ENCODE results near the gene SPI1. TPM values are rescaled to one million over a fixed set of nuclear protein-coding genes. Genes with fewer than 3 reads are reported as not detected.
A peak's percentile ranks its signal among the peaks of the same experiment; 100 is the strongest.

Gene SPI1
- total RNA-seq, 1 experiment from 2014 or later: 0.31 TPM

GRCh38 chr11:47366020-47366490 lies 12.3 kb downstream of the SPI1 start:
- ChIA-PET POLR2A (no interaction called here), CTCF (no interaction called here)
- no peak for DNase-seq (ENCODE audit: low read depth, low spot score)
- Histone ChIP-seq H3K4me3 (ENCODE audit: low read depth in 2 of 2, low read length in 2 of 2) (no peak overlapping the region), H3K27me3 (ENCODE audit: control insufficient read depth, insufficient read depth, low read length) (no peaks in the 10 kb centered on the region), H3K9me3 (ENCODE audit: control insufficient read depth, insufficient read depth, low read depth, low read length) (no peaks in the 10 kb centered on the region), H3K4me1 (ENCODE audit: control insufficient read depth, insufficient read depth, low read length) (no peaks in the 10 kb centered on the region), H3K36me3 (ENCODE audit: control insufficient read depth, insufficient read depth, low read length) (no peaks in the 10 kb centered on the region), H3K27ac (ENCODE audit: low read length) (no peak overlapping the region)
- intact Hi-C loops (cut with micrococcal nuclease; ENCODE audit: unreplicated experiment) (no loop called here), in situ Hi-C loops (cut with HindIII; ENCODE audit: low pct_unique_long_range_greater_than_20kb, low sequenced_read_pairs) (no loop called here)
- no peak for TF ChIP-seq SIN3A (IDR thresholded peaks at IDR 0.05; ENCODE audit: borderline replicate concordance, insufficient read depth, low read depth, low read length)
- no peak for TF ChIP-seq CTCF (IDR thresholded peaks at IDR 0.05)
- no peak for TF ChIP-seq TCF7L2 (IDR thresholded peaks at IDR 0.05; ENCODE audit: low read depth, low read length)
- no peak for TF ChIP-seq POLR2AphosphoS5 (IDR thresholded peaks at IDR 0.05; ENCODE audit: low read depth, low read length)
- TF ChIP-seq REST (IDR thresholded peaks at IDR 0.05; ENCODE audit: insufficient read depth in 1 of 2, low read depth in 2 of 2, low read length in 1 of 2): no peak
- no peak for ATAC-seq
- BruUV-seq (replicated peaks): no TSS peak

- Histone ChIP-seq H3K9me3 (ENCODE audit: control insufficient read depth, insufficient read depth, low read depth, low read length) (no peaks in the 10 kb centered on the region), H3K27ac (ENCODE audit: low read length) (no peak overlapping the region), H3K27me3 (ENCODE audit: control insufficient read depth, insufficient read depth, low read length) (no peaks in the 10 kb centered on the region), H3K36me3 (ENCODE audit: control insufficient read depth, insufficient read depth, low read length) (no peaks in the 10 kb centered on the region), H3K4me1 (ENCODE audit: control insufficient read depth, insufficient read depth, low read length) (no peaks in the 10 kb centered on the region), H3K4me3 (ENCODE audit: low read depth in 2 of 2, low read length in 2 of 2) (no peak overlapping the region)
- in situ Hi-C loops (cut with HindIII; ENCODE audit: low pct_unique_long_range_greater_than_20kb, low sequenced_read_pairs): no loop called here
- POLR2A ChIA-PET: interaction anchor here (0.6 kb wide), 1 partner anchor 451 kb away, joined by 6 read pairs; no protein-coding TSS in a partner anchor
- peak; percentile 48; the same call in 1 of the 2 replicates for ATAC-seq
- TF ChIP-seq SIN3A (IDR thresholded peaks at IDR 0.05; ENCODE audit: borderline replicate concordance, insufficient read depth, low read depth, low read length) (no peak), POLR2AphosphoS5 (IDR thresholded peaks at IDR 0.05; ENCODE audit: low read depth, low read length) (no peak), REST (IDR thresholded peaks at IDR 0.05; ENCODE audit: insufficient read depth in 1 of 2, low read depth in 2 of 2, low read length in 1 of 2) (no peak), CTCF (IDR thresholded peaks at IDR 0.05) (no peak; the same call in 1 of the 2 replicates), TCF7L2 (IDR thresholded peaks at IDR 0.05; ENCODE audit: low read depth, low read length) (no peak)
- DNase-seq (ENCODE audit: low read depth, low spot score): no peak
- CTCF ChIA-PET: no interaction called here
- no TSS peak for BruUV-seq (replicated peaks)
- intact Hi-C loops (cut with micrococcal nuclease; ENCODE audit: unreplicated experiment): no loop called here
These were observed 16.9 kb downstream of the SPI1 start for GRCh38 chr11:47361419-47361818.
